GM12878 (cell line): ENCODE data around the gene DPYSL3. TPM values are rescaled to one million over a fixed set of nuclear protein-coding genes. Genes with fewer than 3 reads are reported as not detected.

Source experiments
- ATAC-seq: fragments of 200-7000 bp; cut with Tn5 transposase; 3 replicates; pipeline ENCODE4 v1.9.1; 2020; ENCODE audit warnings: mild to moderate bottlenecking, moderate library complexity
- BruUV-seq: library from RNA; stranded (reverse); fragments of 400-500 nt; replicated peaks from 2 replicates; lab custom pipeline; 2021; lab: Mats Ljungman, UMichigan
- CTCF ChIA-PET: fragments of 300-600 bp; sonication (Branson Sonifier 250); formaldehyde crosslinking; extraction: SDS; loops from one replicate; lab custom pipeline; 2021; ENCODE audit warnings: inconsistent platforms; lab: Yijun Ruan, JAX
- POLR2A ChIA-PET: fragments of 350-600 bp; formaldehyde crosslinking; extraction: SDS; loops from one replicate; lab custom pipeline; 2021; ENCODE audit warnings: inconsistent platforms; lab: Charles Lee
- RAD21 ChIA-PET: fragments of 300-600 bp; sonication (Branson Sonifier 250); formaldehyde crosslinking; loops from one replicate; lab custom pipeline; 2023; ENCODE audit warnings: antibody characterized with exemption; ENCODE audit not compliant: unreplicated experiment; lab: Charles Lee
- SMC1A ChIA-PET: fragments of 300-600 bp; sonication (Branson Sonifier 250); formaldehyde crosslinking; loops from one replicate; lab custom pipeline; 2023; ENCODE audit not compliant: unreplicated experiment, uncharacterized antibody; lab: Charles Lee
- DNase-seq: peaks from one replicate; pipeline ENCODE4 v3.0.0-alpha.2; 2011; ENCODE audit warnings: low read depth, low spot score
- FAIRE-seq: peaks from 3 replicates; lab custom pipeline; 2011; peaks lifted over from hg19 to GRCh38; lab: Jason Lieb, UNC
- H2AFZ ChIP-seq: 2 replicates; pipeline ENCODE4 v1.6.0; 2011; ENCODE audit warnings: low read depth, low read length, control low read depth; ENCODE audit not compliant: control insufficient read depth
- H3K27ac ChIP-seq: 2 replicates; pipeline ENCODE4 v1.5.1; 2011; ENCODE audit warnings: control low read depth; ENCODE audit not compliant: control insufficient read depth, insufficient read depth
- H3K27me3 ChIP-seq, 2 experiments: replicated peaks in 1 of 2; 2 replicates each; pipeline versions ENCODE4 v1.6.0 to v1.6.1; 2011; ENCODE audit warnings: low read length in 1 of 2; ENCODE audit not compliant: control insufficient read depth in 2 of 2, insufficient read depth in 2 of 2
- H3K36me3 ChIP-seq, 2 experiments: 2 replicates each; pipeline ENCODE4 v1.5.1; 2011; ENCODE audit warnings: low read length in 1 of 2; ENCODE audit not compliant: control insufficient read depth in 2 of 2, insufficient read depth in 2 of 2
- H3K4me1 ChIP-seq: 2 replicates; pipeline ENCODE4 v1.6.1; 2011; ENCODE audit warnings: mild to moderate bottlenecking, low read length, moderate library complexity, mixed read lengths; ENCODE audit not compliant: control insufficient read depth, insufficient read depth
- H3K4me2 ChIP-seq: 2 replicates; pipeline ENCODE4 v1.6.0; 2011; ENCODE audit warnings: control low read depth; ENCODE audit not compliant: control insufficient read depth, insufficient read depth
- H3K4me3 ChIP-seq: fragments of 200-600 bp; sonication (generic); 2 replicates; pipeline ENCODE4 v1.5.1; 2016
- H3K79me2 ChIP-seq: 2 replicates; pipeline ENCODE4 v1.6.0; 2011; ENCODE audit warnings: low read length; ENCODE audit not compliant: control insufficient read depth, insufficient read depth
- H3K9ac ChIP-seq: 2 replicates; pipeline ENCODE4 v1.8.0; 2011; ENCODE audit warnings: low read length, control low read depth, mixed read lengths; ENCODE audit not compliant: control insufficient read depth, insufficient read depth
- H3K9me3 ChIP-seq: replicated peaks from 3 replicates; pipeline ENCODE4 v1.5.1; 2011; ENCODE audit warnings: mild to moderate bottlenecking, low read length; ENCODE audit not compliant: control insufficient read depth, insufficient read depth
- H4K20me1 ChIP-seq: 2 replicates; pipeline ENCODE4 v1.6.0; 2011; ENCODE audit not compliant: control insufficient read depth, insufficient read depth
- BACH1 ChIP-seq: fragments of 450-650 bp; IDR thresholded peaks from 2 replicates; pipeline ENCODE4 v1.6.1; 2017; ENCODE audit warnings: mild to moderate bottlenecking, borderline replicate concordance
- EGR1 ChIP-seq, 2 experiments: IDR thresholded peaks; 1 replicate in 1 of 2; 2 replicates in 1 of 2; pipeline ENCODE4 v1.6.1; 2011 to 2012; ENCODE audit warnings: low read depth in 2 of 2, low read length in 2 of 2, borderline replicate concordance in 1 of 2, mild to moderate bottlenecking in 1 of 2, moderate library complexity in 1 of 2
- EP300 ChIP-seq, 2 experiments: fragments of 150-350 bp in 1 of 2; IDR thresholded peaks; 2 replicates each; pipeline ENCODE4 v1.6.1; 2011 to 2012; ENCODE audit warnings: low read depth in 2 of 2, low read length in 2 of 2, borderline replicate concordance in 1 of 2, improper control_type of control experiment in 1 of 2, inconsistent platforms in 1 of 2; ENCODE audit not compliant: control insufficient read depth in 1 of 2
- FOXM1 ChIP-seq: IDR thresholded peaks from 2 replicates; pipeline ENCODE4 v1.6.1; 2012; ENCODE audit warnings: low read depth, mild to moderate bottlenecking, inconsistent platforms, low read length, moderate library complexity
- IKZF1 ChIP-seq: fragments of 450-650 bp; conservative IDR thresholded peaks from 2 replicates; pipeline ENCODE4 v1.6.1; 2017; ENCODE audit warnings: antibody characterized with exemption, mild to moderate bottlenecking
- LARP7 ChIP-seq: fragments of 450-650 bp; IDR thresholded peaks from 2 replicates; pipeline ENCODE4 v1.6.1; 2017; ENCODE audit warnings: mild to moderate bottlenecking
- MEF2A ChIP-seq: IDR thresholded peaks from 2 replicates; pipeline ENCODE4 v1.6.1; 2011; ENCODE audit warnings: low read depth, mild to moderate bottlenecking, low read length, moderate library complexity; ENCODE audit not compliant: insufficient read depth
- MTA2 ChIP-seq: fragments of 450-650 bp; IDR thresholded peaks from 2 replicates; pipeline ENCODE4 v1.6.1; 2016; ENCODE audit warnings: low read depth, mild to moderate bottlenecking, moderate library complexity
- NBN ChIP-seq: fragments of 450-650 bp; IDR thresholded peaks from 2 replicates; pipeline ENCODE4 v1.6.1; 2016
- PRDM15 ChIP-seq: fragments of 450-650 bp; formaldehyde crosslinking; IDR thresholded peaks from 2 replicates; pipeline ENCODE4 v1.4.0; 2020; ENCODE audit warnings: mild to moderate bottlenecking, moderate library complexity
- SMAD1 ChIP-seq: fragments of 450-650 bp; IDR thresholded peaks from 2 replicates; pipeline ENCODE4 v1.6.1; 2018; ENCODE audit warnings: mild to moderate bottlenecking, low read depth; ENCODE audit not compliant: partially characterized antibody
- TBL1XR1 ChIP-seq: IDR thresholded peaks from 2 replicates; pipeline ENCODE4 v1.6.1; 2012; ENCODE audit warnings: low read depth, low read length, improper control_type of control experiment
- ZNF384 ChIP-seq: IDR thresholded peaks from 2 replicates; pipeline ENCODE4 v1.6.1; 2012; ENCODE audit warnings: low read depth, mild to moderate bottlenecking, low read length, improper control_type of control experiment, borderline replicate concordance
- WGBS: methylation state at CpG from one replicate; pipeline ENCODE4 v1.1.6; 2016; ENCODE audit warnings: low lambda C conversion rate; ENCODE audit not compliant: insufficient replicate concordance, insufficient coverage; ENCODE audit errors: missing lambda C conversion rate; 5-methylcytosine and 5-hydroxymethylcytosine counted together
- in situ Hi-C: fragments of 300-500 bp; cut with MboI; formaldehyde crosslinking; loops from 9 replicates; pipeline ENCODE4 v1.14.3; 2018; ENCODE audit warnings: mixed read lengths
- intact Hi-C: fragments of 100-400 bp; cut with micrococcal nuclease; formaldehyde crosslinking; loops from one replicate; pipeline ENCODE4 v1.14.2; 2022; ENCODE audit not compliant: unreplicated experiment
- polyA plus RNA-seq, 11 experiments: library from polyadenylated mRNA; depleted of rRNA in 4 of 11; unstranded in 6 of 11; stranded (reverse) in 5 of 11; fragments of >200 nt; fragmentation: Nextera tagmentation in 4 of 11; fragmentation: Illumina TruSeq in 1 of 11; extraction: Ambion mirVana in 4 of 11; extraction: Trizol in 1 of 11; gene quantifications; 1 replicate in 1 of 11; 2 replicates in 10 of 11; pipeline versions ENCODE4 v1.2.1 to v1.2.3, GENCODE V29; 2011 to 2016; ENCODE audit warnings: inconsistent platforms in 2 of 11, missing spikeins in 2 of 11, low read depth in 1 of 11
- total RNA-seq, 4 experiments: library from RNA; depleted of rRNA in 3 of 4; stranded (reverse); fragments of >200 nt in 3 of 4; fragmentation: Illumina TruSeq in 1 of 4; extraction: Trizol in 1 of 4; gene quantifications; 2 replicates each; pipeline versions ENCODE4 v1.2.1 to v1.2.3, GENCODE V29; 2013 to 2021

The DPYSL3 gene
- total and polyA plus RNA-seq, 10 of the 15 experiments (the other 5 are each of a cell fraction or from before 2014, with no cell fraction given): 0.08 to 1.5 (median 0.45) TPM; not detected in 1

GRCh38 chr5:147408980-147409379 is 100.9 kb downstream of the DPYSL3 start:
- WGBS: 56% methylated on average over 2 of the region's 2 CpGs
- H3K4me2 ChIP-seq: no peak overlapping the region
- no peaks in the 10 kb centered on the region for H3K9me3 ChIP-seq
- in situ Hi-C loops: no loop called here
- ChIA-PET SMC1A (no interaction called here), CTCF (no interaction called here), RAD21 (no interaction called here), POLR2A (no interaction called here)
- H4K20me1 ChIP-seq: no peaks in the 10 kb centered on the region
- H3K27ac ChIP-seq: no peak overlapping the region
- DNase-seq (no peak), FAIRE-seq (no peak), ATAC-seq (no peak)
- H3K36me3 ChIP-seq: no peaks in the 10 kb centered on the region
- H3K27me3 ChIP-seq: no peaks in the 10 kb centered on the region
- intact Hi-C loops: no loop called here
- TF ChIP-seq FOXM1: no peak
- TF ChIP-seq NBN: no peak
- no peak for TF ChIP-seq PRDM15 (CRISPR knock-in tag)
- no peak for TF ChIP-seq EGR1 (IDR thresholded peaks at IDR 0.05; ENCODE audit: borderline replicate concordance in 1 of 2, low read depth in 2 of 2, low read length in 2 of 2)
- TF ChIP-seq SMAD1: no peak
- no peak for TF ChIP-seq TBL1XR1
- no peak for TF ChIP-seq ZNF384
- TF ChIP-seq EP300 (IDR thresholded peaks at IDR 0.05; ENCODE audit: borderline replicate concordance in 1 of 2, control insufficient read depth in 1 of 2, low read depth in 2 of 2, low read length in 2 of 2): no peak
- TF ChIP-seq MTA2: no peak
- no peak for TF ChIP-seq LARP7
- TF ChIP-seq MEF2A: no peak
- TF ChIP-seq BACH1: no peak
- TF ChIP-seq IKZF1: no peak
- H3K4me3 ChIP-seq: no peak overlapping the region
- no peak overlapping the region for H3K9ac ChIP-seq
- no peak overlapping the region for H2AFZ ChIP-seq
- H3K79me2 ChIP-seq: no peaks in the 10 kb centered on the region
- no TSS peak for BruUV-seq
- 0 out of 2 replicates have a peak, but pooled peaks cover 7% of the 10 kb centered on the region for H3K4me1 ChIP-seq
